ENCODE measurements around the gene RDH5.

RDH5 gene

GRCh38 chr12:55720071-55720564, at the start of gene RDH5:
RDH5 (plus strand) TSS chr12:55720393; CDS start chr12:55721185, 792 bp downstream.
- DNase-seq: no peak

GRCh38 chr12:55671746-55672145, 48.4 kb upstream of the RDH5 start:
- DNase-seq: no peak

- DNase-seq: no peak
These were observed 46.6 kb upstream of the RDH5 start for GRCh38 chr12:55673638-55674037.

GRCh38 chr12:55675666-55676065, 44.5 kb upstream of the RDH5 start:
- no peak for DNase-seq

- peak; percentile 10 for DNase-seq
These were observed 43.5 kb upstream of the RDH5 start for GRCh38 chr12:55676707-55677106.

DNA sequence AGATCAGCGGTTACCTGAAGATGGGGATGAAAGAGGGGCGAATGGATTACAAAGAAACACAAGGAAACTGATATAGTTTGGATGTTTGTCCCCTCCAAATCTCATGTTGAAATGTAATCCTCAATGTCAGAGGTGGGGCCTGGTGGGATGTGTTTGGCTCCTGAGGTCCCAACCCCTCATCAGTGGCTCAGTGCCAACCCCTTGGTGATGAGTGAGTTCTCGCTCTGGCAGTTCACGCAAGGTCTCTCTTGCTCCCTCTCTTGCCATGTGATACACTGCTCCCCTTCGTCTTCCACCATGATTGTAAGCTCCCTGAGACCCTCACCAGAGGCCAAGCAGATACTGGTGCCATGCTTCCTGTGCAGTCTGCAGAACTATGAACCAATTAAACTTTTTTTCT, 40.5 kb upstream of the RDH5 start:
- no peak for DNase-seq

DNA sequence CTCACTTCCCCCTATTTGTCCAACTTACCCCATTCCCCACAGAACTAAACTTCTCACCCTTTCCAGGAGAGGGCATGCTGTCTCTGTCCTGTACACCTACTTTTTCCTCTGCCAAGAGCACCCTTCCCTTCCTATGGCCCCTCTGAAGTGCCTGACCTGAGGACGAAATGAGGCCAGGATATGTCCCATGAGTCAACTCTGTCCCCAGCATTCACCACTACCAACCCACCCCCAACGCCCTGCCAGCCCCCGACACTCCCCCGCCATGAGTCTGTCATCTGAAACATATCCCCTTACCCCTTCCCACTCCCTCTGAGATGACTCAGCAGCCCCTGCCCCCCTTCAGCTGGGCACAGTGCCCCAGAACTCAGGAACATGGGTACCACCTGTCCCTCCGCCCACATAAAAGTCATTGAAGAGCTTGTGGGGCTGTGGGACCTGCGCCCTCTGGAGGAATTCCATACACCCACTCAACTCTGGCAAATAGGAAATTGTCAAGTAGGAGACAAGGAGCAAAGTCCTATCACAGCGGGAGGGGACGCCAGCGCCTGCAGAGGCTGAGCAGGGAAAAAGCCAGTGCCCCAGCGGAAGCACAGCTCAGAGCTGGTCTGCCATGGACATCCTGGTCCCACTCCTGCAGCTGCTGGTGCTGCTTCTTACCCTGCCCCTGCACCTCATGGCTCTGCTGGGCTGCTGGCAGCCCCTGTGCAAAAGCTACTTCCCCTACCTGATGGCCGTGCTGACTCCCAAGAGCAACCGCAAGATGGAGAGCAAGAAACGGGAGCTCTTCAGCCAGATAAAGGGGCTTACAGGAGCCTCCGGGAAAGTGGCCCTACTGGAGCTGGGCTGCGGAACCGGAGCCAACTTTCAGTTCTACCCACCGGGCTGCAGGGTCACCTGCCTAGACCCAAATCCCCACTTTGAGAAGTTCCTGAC, 38.8 kb upstream of the RDH5 start:
- DNase-seq: no peak

DNA sequence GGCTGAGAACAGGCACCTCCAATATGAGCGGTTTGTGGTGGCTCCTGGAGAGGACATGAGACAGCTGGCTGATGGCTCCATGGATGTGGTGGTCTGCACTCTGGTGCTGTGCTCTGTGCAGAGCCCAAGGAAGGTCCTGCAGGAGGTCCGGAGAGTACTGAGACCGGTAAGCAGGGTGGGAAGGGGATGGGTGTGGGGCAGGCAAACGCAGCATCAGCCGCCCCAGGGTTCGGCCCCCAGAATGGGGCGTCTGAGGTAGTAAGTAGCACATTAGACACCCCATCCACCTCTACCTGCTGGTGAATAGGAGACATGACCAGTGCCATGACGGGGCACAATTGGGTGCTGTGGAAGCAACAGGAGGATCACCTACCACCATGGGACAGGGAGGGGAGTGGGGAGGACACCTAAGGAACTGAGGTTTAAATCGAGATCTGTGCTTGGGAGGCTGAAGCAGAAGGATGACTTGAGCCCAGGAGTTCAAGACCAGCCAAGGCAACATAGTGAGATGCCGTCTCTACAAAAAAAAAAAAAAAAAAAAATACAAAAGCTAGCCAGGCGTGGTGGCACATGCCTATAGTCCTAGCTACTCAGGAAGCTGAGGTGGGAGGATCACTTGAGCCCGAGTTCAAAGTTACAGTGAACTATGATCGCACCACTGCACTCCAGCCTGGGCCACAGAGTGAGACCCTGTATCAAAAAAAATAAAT, 38.0 kb upstream of the RDH5 start:
- no peak for DNase-seq

- no peak for DNase-seq
These were observed 36.5 kb upstream of the RDH5 start for GRCh38 chr12:55683676-55684075.

DNA sequence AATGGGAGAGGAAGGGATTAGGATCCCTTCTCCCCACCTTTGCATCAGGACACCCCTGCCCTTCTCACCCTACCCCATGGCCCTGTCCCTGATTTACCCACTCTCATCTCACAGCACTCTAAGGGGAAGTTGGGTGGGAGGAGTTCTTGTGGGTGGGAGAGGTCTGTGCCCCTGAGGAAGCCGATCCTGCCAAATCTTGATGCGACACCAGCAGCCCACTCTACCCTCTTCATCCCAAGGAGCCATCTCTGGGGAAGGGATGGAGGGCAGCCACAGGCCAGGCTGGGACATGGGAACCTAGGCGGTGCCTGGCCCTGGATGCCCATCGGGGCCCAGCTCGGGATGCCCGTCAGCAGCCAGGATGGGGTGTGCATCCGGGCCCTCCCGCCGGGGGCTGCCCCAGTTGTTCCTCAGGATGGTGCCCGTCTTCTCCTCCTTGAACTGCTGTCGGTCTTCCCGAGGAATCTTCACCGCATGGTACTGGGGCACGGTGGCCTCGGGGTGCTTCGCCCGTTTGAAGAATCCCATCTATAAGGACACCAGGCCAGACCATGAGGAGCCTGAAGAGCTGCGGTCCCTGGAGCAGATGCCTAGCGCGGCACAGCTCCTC, 35.3 kb upstream of the RDH5 start:
- DNase-seq: no peak

DNA sequence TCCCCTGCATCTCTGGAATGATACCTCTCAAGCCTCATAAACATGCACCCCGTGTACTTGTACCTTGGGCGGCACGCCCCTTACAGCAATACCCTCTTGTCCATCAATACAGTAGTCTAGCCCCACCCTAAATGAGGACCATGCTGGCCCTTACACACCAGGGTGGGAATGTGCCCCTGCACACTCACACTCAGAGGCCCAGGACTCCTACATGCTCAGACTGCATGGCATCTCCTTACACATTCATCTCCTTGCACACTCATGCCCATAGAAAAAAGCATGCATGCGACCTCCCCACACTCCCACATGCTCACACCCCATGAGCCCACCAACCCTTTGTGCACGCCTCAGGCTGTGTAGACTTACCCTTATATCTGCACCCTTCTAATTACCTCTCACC, 34.5 kb upstream of the RDH5 start:
- no peak for DNase-seq

DNA sequence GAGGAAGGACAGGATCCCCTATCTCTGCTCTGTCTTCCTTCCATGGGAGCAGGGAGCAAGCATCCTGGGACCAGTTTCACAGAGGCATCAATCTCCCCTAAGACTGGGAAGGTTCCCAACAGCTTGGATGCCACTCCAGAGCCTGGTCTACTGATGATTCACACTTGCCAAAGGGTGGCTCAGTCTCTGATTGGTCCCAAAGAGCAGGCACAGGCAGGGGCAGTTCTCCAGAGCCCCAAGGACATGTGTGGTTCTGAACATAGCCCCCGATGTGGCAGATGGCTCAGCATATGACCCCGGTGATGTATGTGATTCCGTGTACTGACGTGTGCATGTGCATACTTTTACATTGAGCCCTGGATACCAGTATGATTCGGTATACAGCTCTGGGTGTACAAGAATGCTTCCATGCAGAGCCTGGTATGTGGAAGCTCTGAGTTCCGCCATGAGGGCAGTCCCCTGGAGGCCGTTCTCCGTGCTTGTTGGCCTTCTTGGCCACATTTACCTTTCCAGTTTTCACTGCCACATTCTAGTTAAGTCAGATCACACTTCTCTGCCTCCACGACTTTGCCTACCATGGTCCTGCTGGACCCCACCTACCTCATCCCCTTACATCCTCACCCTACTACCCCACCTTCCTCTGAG, 33.7 kb upstream of the RDH5 start:
- DNase-seq: no peak

GRCh38 chr12:55687746-55688145, 32.4 kb upstream of the RDH5 start:
- no peak for DNase-seq

GRCh38 chr12:55688716-55689655, 31.2 kb upstream of the RDH5 start:
- DNase-seq: no peak

GRCh38 chr12:55692631-55693322, 27.4 kb upstream of the RDH5 start:
- no peak for DNase-seq

GRCh38 chr12:55693323-55694187, 26.6 kb upstream of the RDH5 start:
- DNase-seq: no peak

GRCh38 chr12:55694188-55694515, 26.0 kb upstream of the RDH5 start:
- DNase-seq: no peak

GRCh38 chr12:55694651-55695050, 25.5 kb upstream of the RDH5 start:
- DNase-seq: no peak

- DNase-seq: no peak
These were observed 24.8 kb upstream of the RDH5 start for GRCh38 chr12:55695349-55695748.

- DNase-seq: no peak
These were observed 24.1 kb upstream of the RDH5 start for GRCh38 chr12:55696141-55696540.

Measured in CD4-positive, alpha-beta T cell treated with Interleukin-21 for 1 hour (primary cell).